ENCODE measurements around the gene AKR1B15.

DNA sequence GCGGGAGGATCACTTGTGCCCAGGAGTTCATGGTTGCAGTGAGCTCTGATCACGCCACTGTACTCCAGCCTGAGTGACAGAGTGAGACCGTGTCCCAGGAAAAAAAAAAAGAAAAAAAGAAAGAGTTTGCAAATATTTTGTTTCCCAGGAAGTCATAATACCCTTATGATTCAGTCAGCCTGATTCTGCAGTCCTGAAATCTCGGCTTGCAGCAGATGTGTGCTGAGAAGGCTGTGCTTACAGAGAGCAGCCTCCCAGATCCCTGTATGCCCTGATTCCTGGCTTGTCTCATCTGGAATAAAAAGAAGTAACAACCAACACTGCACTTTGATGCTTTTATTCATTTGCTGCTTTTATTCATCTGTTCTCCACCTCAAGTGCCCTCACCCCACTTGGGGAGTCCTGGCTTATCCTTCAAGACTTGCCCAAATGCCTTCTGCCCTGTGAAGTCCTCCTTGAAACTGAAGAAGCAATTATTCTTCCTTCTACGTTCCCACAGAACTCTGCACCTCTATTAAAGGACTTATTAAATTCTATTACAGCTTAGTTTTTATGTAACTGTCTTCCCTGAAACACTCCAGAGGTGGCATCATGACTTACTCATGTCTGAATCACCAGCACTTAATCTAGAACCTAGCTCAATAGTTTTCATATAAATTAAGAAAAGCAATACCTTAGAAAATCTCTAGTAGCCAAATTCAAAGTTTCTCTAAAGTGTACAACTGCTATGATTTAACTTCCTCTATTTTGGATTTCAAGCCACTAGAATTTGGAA lies 70.0 kb downstream of the AKR1B15 start:
- TF ChIP-seq, protein P1, sequence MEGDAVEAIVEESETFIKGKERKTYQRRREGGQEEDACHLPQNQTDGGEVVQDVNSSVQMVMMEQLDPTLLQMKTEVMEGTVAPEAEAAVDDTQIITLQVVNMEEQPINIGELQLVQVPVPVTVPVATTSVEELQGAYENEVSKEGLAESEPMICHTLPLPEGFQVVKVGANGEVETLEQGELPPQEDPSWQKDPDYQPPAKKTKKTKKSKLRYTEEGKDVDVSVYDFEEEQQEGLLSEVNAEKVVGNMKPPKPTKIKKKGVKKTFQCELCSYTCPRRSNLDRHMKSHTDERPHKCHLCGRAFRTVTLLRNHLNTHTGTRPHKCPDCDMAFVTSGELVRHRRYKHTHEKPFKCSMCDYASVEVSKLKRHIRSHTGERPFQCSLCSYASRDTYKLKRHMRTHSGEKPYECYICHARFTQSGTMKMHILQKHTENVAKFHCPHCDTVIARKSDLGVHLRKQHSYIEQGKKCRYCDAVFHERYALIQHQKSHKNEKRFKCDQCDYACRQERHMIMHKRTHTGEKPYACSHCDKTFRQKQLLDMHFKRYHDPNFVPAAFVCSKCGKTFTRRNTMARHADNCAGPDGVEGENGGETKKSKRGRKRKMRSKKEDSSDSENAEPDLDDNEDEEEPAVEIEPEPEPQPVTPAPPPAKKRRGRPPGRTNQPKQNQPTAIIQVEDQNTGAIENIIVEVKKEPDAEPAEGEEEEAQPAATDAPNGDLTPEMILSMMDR (IDR thresholded peaks at IDR 0.05), result no peak
- no peak for TF ChIP-seq POLR2A (IDR thresholded peaks at IDR 0.05)
